ENCODE results near the gene CEL. TPM values are rescaled to one million over a fixed set of nuclear protein-coding genes. Genes with fewer than 3 reads are reported as not detected.

CEL gene
- total RNA-seq, 4 donors from 2014 or later: 0.27 to 0.46 (median 0.33) TPM; not detected in 1

DNA sequence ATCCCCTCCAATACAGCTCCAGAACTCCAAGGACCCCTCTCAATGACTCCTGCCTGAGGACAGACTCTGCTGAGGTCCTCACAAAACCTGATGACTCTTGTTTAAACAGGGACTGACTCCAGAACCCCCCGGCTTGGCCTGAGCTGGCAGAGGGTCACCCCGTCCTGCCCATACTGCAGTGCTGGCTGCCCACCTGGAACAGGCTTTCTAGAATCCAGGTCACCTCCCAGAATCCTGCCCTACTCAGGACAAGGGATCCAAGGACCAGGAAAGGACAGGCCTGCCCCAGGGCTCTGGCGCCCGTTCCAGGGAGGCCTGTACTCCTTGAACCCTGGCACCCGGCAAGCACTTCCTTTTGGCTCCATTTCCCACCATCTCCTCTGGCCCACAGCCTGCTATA lies 37.1 kb downstream of the CEL start:
- DNase-seq: no peak
- no peaks in the 10 kb centered on the region for H3K27me3 ChIP-seq
- H3K9me3 ChIP-seq: no peaks in the 10 kb centered on the region
- TF ChIP-seq POLR2A (IDR thresholded peaks at IDR 0.05) (no peak), CTCF (IDR thresholded peaks at IDR 0.05) (no peak)
- 92% methylated on average over 3 to 4 of the region's 5 CpGs for WGBS, 2 donors
- no peaks in the 10 kb centered on the region for H3K4me1 ChIP-seq
- H3K4me3 ChIP-seq (replicated peaks in 1 of 3): no peak overlapping the region
- H3K27ac ChIP-seq: no peak overlapping the region
- peaks cover 47 to 51% of the 10 kb centered on the region in 2 donors for H3K36me3 ChIP-seq
- intact Hi-C loops (cut with DNase I): no loop called here

- H3K4me3 ChIP-seq (replicated peaks in 1 of 3): no peak overlapping the region
- TF ChIP-seq POLR2A (IDR thresholded peaks at IDR 0.05) (no peak), CTCF (IDR thresholded peaks at IDR 0.05) (no peak)
- no peak for DNase-seq
- 98% methylated on average over 5 to 12 of the region's 12 CpGs for WGBS, 2 donors
- H3K9me3 ChIP-seq: no peaks in the 10 kb centered on the region
- peaks cover 47 to 53% of the 10 kb centered on the region in 2 donors for H3K36me3 ChIP-seq
- H3K27ac ChIP-seq: no peak overlapping the region
- intact Hi-C loops (cut with DNase I): no loop called here
- H3K4me1 ChIP-seq: no peaks in the 10 kb centered on the region
- H3K27me3 ChIP-seq: no peaks in the 10 kb centered on the region
Observed at GRCh38 chr9:133099726-133100505, 38.1 kb downstream of the CEL start.

DNA sequence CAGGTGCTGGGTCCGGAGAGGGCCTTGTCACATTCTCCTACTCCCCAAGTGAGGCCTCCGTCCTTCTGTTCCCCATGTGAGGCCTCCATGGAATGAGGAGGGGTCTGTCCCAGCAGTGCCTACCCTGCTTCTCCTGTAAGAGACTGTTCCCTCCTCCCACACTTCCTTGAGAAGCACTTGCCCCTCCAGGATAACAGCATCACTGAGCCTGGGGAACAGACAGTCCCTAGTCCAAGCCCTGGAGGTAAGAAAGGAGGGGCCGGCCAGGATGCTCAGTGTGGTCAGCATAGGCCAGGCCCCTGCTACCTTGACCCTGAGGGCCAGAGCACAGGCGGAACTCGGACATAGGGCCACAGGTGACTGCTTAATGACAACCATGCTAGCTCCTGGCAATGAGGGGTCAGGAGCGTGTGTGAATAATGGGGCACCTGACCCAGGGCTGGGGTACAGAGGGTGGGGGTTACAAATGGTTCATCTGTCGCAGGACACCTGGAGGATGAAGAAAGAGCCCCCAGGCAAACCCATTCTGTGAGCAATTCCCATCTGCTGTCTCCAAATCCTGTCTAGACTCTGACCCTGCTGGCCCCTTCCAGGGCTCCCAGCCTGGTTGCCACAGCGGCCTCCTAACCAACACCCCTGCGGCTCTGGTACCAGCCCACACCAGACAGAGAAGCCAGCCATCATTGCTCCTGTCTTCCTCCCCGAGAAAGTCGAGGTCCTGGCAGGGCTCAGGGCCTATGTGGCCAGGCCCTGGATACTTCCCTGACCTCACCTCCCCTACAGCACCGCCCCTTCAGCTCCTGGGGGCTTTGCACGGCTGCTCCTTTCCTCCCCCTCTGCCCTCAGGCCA lies 39.0 kb downstream of the CEL start:
- no peak for TF ChIP-seq POLR2A (IDR thresholded peaks at IDR 0.05)
- no peak for TF ChIP-seq CTCF (IDR thresholded peaks at IDR 0.05)
- H3K27me3 ChIP-seq: no peaks in the 10 kb centered on the region
- H3K9me3 ChIP-seq: no peaks in the 10 kb centered on the region
- peaks cover 47 to 55% of the 10 kb centered on the region in 2 donors for H3K36me3 ChIP-seq
- intact Hi-C loops (cut with DNase I): no loop called here
- DNase-seq: no peak
- 90 to 96% methylated on average over 12 to 13 of the region's 13 CpGs for WGBS, 2 donors
- H3K27ac ChIP-seq: no peak overlapping the region
- H3K4me1 ChIP-seq: no peaks in the 10 kb centered on the region
- no peak overlapping the region for H3K4me3 ChIP-seq (replicated peaks in 1 of 3)

DNA sequence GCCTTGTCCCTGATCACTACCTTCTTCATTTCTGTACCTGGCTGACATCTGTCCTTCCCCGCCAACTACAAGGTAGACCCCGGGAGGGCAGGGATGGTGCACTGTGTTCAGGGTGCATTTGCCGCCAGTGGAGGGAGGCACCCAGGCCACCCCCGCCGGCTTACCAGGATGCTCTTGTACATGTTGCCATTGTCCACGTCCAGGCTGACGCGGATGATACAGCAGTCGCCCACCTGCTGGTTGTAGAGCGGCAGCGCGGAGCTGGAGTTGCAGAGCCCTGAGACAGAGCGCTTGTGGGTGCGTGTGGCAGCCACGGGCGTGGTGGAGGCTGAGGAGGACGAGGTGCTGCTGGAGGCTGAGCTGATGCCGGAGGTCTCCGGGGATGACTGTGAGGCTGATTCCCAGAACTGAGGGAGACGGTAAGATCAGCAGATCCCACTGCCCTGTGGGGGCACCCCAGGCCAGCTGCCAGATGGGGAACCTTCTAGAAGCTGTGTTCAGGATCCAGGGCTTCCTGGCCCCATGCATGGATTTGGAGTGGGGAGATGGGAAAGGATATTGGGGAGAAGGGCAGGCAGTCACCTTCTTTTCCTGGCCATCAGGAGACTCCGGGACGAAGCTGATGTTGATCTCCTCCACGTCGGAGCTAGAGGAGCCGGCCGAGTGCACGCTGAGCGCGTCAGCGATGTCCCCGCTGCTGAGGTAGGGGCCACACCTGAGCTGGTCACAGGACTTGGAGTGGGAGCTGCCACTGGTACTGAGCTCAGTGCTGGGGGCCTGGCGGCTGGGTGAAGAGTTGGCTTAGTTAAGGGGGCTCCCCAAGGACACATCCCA lies 39.8 kb downstream of the CEL start:
- Histone ChIP-seq H3K27me3 (no peaks in the 10 kb centered on the region), H3K36me3 (peaks cover 54 to 62% of the 10 kb centered on the region in 2 donors), H3K27ac (no peak overlapping the region), H3K4me3 (replicated peaks in 1 of 3) (no peak overlapping the region), H3K4me1 (no peaks in the 10 kb centered on the region), H3K9me3 (no peaks in the 10 kb centered on the region)
- 96 to 99% methylated on average over 20 to 32 of the region's 32 CpGs for WGBS, 2 donors
- TF ChIP-seq CTCF (IDR thresholded peaks at IDR 0.05): no peak
- TF ChIP-seq POLR2A (IDR thresholded peaks at IDR 0.05): no peak
- intact Hi-C loops (cut with DNase I): no loop called here
- DNase-seq: no peak
